ENCODE measurements around the gene APOBEC3A. TPM values are rescaled to one million over a fixed set of nuclear protein-coding genes. Genes with fewer than 3 reads are reported as not detected.
"Not testable (repeated sequence)": the region's sequence is repeated elsewhere in the genome, so short reads cannot be mapped to it uniquely, and the experiment has no call there.

Gene APOBEC3A
- polyA plus RNA-seq, 1 donor: 0.07 TPM

DNA sequence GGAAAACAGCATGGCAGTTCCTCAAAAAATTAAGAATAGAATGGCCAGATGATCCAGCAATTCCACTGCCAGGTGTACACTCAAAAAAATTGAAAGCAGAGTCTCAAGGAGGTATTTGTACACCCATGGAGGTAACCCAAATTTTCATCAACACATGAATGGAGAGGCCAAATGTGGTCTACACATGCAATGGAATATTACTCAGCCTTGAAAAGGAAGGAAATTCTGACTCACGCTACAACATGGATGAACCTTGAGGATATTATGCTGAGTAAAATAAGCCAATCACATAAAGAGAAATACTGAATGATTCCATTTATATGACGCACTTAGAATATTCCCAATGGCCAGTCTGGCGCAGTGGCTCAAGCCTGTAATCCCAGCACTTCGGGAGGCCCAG lies 19.9 kb downstream of the APOBEC3A start:
- not testable (repeated sequence) for H3K9me3 ChIP-seq (ENCODE audit: control insufficient read depth, low read depth, low read length); H3K4me1 ChIP-seq (ENCODE audit: control insufficient read depth, insufficient read depth, low read length); H3K27me3 ChIP-seq (ENCODE audit: control insufficient read depth, insufficient read depth, low read length); H3K36me3 ChIP-seq (ENCODE audit: control insufficient read depth, insufficient read depth, low read length); DNase-seq; H3K27ac ChIP-seq (ENCODE audit: low read length); H3K4me3 ChIP-seq (ENCODE audit: low read length)
- WGBS (ENCODE audit: insufficient coverage, low lambda C conversion rate): no CpG with 5 or more reads among the region's 4 CpGs

DNA sequence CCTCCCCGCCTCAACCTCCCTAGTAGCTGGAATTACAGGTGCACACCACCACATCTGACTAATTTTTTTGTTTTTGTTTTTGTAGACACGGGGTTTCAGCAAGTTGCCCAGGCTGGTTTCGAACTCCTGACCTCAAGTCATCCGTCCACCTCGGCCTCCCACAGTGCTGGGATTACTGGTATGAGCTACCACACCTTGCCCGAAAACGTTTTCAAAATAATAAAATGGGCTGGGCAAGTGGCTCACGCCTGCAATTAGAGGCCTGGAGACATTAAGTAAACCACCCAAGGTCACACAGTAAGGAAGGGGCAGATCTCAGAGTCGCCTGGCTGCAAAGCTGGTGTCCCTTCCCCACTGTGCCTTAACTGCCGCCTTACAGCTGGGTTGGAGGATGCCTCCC lies 23.2 kb downstream of the APOBEC3A start:
- H3K36me3 ChIP-seq (ENCODE audit: control insufficient read depth, insufficient read depth, low read length); H3K27me3 ChIP-seq (ENCODE audit: control insufficient read depth, insufficient read depth, low read length); H3K27ac ChIP-seq (ENCODE audit: low read length); H3K4me3 ChIP-seq (ENCODE audit: low read length); H3K9me3 ChIP-seq (ENCODE audit: control insufficient read depth, low read depth, low read length); H3K4me1 ChIP-seq (ENCODE audit: control insufficient read depth, insufficient read depth, low read length); DNase-seq: not testable (repeated sequence)
- no CpG with 5 or more reads among the region's 10 CpGs for WGBS (ENCODE audit: insufficient coverage, low lambda C conversion rate)

DNA sequence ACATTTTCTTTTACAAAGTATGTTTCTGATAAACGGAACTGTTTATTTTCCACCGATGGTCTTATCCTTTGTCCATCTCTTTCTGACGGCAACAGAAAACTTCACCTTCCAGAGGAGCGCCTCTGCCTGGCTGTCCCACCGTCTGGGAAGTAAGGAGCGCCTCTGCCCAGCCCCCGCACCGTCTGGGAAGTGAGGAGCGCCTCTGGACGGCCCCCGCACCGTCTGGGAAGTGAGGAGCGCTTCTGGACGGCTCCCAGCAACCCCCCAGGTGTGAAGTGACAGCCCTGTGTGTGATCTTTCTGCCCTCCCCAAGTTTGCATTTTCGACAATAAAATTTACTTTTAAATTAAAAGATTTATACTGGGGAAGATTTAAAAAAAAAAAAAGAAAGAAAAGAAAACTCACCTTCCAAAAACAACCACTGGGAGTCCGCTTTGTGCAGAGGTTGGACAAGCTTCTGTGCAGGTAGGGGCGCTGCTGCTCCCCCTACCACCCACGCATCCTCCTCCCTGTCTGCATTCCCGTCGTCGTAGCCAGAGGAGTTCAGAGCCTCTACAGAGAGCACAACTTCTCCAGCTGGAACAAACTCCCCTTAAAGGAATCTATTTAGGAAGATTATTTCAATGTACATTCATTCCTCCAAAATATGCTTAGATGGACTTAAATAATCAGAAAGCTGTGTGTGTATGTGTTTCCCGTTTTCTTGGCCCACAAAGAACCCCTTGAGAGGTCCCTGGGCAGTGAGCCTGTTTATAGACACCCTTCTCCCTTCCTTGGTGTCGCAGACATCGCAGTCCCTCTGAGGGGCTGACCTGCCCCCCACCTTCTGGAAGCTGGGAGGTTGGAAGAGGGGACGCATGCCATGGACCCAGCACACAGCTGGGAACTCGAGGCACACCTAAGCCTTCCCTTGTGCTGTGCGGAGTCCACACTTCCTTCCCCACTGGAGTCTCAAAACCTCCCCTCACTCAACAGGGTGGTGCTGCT lies 23.9 kb downstream of the APOBEC3A start:
- Histone ChIP-seq H3K27ac (ENCODE audit: low read length) (peak overlapping the region; percentile 68), H3K4me3 (ENCODE audit: low read length) (peak overlapping the region; percentile 37), H3K4me1 (ENCODE audit: control insufficient read depth, insufficient read depth, low read length) (peaks cover 7% of the 10 kb centered on the region), H3K9me3 (ENCODE audit: control insufficient read depth, low read depth, low read length) (peaks cover 2% of the 10 kb centered on the region), H3K36me3 (ENCODE audit: control insufficient read depth, insufficient read depth, low read length) (no peaks in the 10 kb centered on the region), H3K27me3 (ENCODE audit: control insufficient read depth, insufficient read depth, low read length) (no peaks in the 10 kb centered on the region)
- DNase-seq: peak; percentile 31 to 36
- no CpG with 5 or more reads among the region's 27 CpGs for WGBS (ENCODE audit: insufficient coverage, low lambda C conversion rate)

DNA sequence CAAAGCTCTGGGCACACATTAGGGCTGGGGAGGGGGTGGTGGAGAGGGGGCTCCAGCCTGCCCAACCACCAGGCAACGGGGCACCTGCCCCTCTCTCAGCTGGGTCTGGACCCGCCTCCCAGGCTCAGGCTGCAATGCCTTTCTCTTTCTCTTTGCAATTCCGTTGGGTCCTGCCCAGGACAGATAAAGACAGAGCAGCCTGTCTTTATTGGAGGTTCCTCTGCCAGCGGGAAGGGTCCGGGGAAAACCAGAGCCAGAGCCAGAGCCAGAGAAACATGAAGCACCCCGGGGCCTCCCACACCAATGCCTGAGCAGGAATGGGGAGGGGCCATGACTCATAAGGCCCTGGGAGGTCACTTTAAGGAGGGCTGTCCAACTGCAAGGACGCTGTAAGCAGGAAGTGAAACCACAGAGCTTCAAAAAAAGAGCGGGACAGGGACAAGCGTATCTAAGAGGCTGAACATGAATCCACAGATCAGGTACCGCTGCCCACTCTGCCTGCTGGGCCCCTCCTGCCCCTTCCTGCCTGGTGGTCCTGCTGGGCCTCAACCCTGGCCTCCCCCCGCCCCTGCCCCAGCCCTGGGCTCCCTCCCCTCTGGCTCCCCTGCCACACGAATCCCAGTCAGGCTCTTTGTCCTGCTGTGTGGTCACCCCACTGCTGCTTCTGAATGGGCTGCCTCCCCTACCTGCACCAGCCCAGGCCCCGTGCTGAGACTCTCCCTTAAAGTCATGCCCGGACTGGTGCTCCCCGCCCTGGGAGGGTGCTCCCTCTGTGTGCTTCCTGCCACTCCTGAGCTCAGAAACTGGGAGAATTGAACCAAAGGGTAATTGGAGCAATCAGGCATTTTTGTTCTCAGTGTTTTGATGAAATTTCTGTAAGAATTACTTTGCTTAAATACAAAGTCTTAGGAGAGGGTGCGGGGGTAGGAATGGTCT lies 24.9 kb downstream of the APOBEC3A start, which contains the start of gene APOBEC3B:
Gene APOBEC3B, plus strand, starts transcription at position 356 of the 936 bp plus-strand sequence. Its CDS starts 107 bp downstream, at position 463.
- WGBS (ENCODE audit: insufficient coverage, low lambda C conversion rate): no CpG with 5 or more reads among the region's 16 CpGs
- Histone ChIP-seq H3K36me3 (ENCODE audit: control insufficient read depth, insufficient read depth, low read length) (no peaks in the 10 kb centered on the region), H3K27me3 (ENCODE audit: control insufficient read depth, insufficient read depth, low read length) (no peaks in the 10 kb centered on the region), H3K4me3 (ENCODE audit: low read length) (peak within 1 kb of the TSS; percentile 37), H3K9me3 (ENCODE audit: control insufficient read depth, low read depth, low read length) (peaks cover 2% of the 10 kb centered on the region), H3K27ac (ENCODE audit: low read length) (peak within 1 kb of the TSS; percentile 68), H3K4me1 (ENCODE audit: control insufficient read depth, insufficient read depth, low read length) (peaks cover 7% of the 10 kb centered on the region)
- DNase-seq: peak; percentile 85 to 88

DNA sequence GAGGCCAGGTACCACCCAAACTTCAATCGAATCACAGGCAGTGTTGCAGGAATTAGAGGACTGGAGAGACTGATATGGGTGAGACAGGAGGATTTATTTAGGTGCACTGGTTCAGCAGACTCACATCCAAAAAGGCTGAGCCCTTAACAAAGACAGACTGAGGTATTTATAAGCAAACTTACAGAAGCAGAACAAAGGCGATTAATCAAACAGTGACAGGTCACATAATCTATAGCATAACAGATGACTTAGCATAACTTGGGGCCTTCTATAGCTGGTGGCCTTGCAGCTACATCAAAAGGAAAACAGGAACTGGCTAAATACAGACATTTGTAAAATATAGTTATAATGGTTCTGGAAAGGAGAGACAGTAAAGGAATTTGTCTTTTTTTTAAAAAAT lies 26.8 kb downstream of the APOBEC3A start:
- Histone ChIP-seq H3K4me3 (ENCODE audit: low read length) (no peak overlapping the region), H3K36me3 (ENCODE audit: control insufficient read depth, insufficient read depth, low read length) (no peaks in the 10 kb centered on the region), H3K27ac (ENCODE audit: low read length) (peak overlapping the region; percentile 15), H3K4me1 (ENCODE audit: control insufficient read depth, insufficient read depth, low read length) (peaks cover 7% of the 10 kb centered on the region), H3K27me3 (ENCODE audit: control insufficient read depth, insufficient read depth, low read length) (no peaks in the 10 kb centered on the region), H3K9me3 (ENCODE audit: control insufficient read depth, low read depth, low read length) (peaks cover 2% of the 10 kb centered on the region)
- WGBS (ENCODE audit: insufficient coverage, low lambda C conversion rate): no CpG with 5 or more reads among the region's 2 CpGs
- DNase-seq: no peak

DNA sequence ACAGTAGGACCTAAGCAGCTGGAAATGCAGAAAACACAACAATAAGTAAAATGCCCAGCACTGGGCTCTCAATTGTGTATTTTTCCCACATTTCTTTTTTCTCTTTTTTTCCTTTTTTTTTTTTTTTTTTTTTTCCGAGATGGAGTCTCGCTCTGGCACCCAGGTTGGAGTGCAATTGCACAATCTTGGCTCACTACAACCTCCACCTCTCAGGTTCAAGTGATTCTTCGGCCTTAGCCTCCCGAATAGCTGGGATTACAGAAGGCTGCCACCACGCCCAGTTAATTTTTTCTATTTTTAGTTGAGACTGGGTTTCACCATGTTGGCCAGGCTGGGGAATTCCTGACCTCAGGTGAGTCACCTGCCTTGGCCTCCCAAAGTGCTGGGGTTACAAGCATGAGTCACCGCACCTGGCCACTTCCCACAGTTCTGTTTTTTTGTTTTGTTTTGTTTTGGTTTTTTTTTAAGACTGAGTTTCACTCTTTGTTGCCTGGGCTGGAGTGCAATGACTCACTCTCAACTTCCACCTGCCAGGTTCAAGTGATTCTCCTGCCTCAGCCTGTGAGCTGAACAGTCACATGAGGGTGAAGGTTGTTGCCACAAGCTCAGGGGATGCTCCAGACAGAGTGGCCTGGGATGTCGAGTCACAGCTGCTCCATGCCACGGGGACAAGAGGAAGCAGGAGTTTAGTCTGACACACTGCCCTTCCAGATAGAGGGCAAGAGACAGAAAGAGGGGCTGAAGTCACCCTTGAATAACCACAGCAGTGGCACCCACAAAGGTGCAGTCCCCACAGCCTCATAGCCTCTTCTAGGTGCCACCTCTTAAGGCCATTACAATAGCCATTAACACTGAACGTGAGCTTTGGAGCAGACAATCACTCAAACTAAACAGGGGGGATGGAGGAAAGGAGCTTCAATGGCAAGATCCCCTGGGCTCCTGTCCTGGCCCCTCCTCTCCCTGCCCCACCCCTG lies 27.7 kb downstream of the APOBEC3A start:
- not testable (repeated sequence) for H3K9me3 ChIP-seq (ENCODE audit: control insufficient read depth, low read depth, low read length); H3K27me3 ChIP-seq (ENCODE audit: control insufficient read depth, insufficient read depth, low read length); H3K36me3 ChIP-seq (ENCODE audit: control insufficient read depth, insufficient read depth, low read length); H3K4me1 ChIP-seq (ENCODE audit: control insufficient read depth, insufficient read depth, low read length); H3K4me3 ChIP-seq (ENCODE audit: low read length)
- no CpG with 5 or more reads among the region's 9 CpGs for WGBS (ENCODE audit: insufficient coverage, low lambda C conversion rate)
- peak; percentile 27 to 42 for DNase-seq
- H3K27ac ChIP-seq (ENCODE audit: low read length): peak overlapping the region; percentile 15

DNA sequence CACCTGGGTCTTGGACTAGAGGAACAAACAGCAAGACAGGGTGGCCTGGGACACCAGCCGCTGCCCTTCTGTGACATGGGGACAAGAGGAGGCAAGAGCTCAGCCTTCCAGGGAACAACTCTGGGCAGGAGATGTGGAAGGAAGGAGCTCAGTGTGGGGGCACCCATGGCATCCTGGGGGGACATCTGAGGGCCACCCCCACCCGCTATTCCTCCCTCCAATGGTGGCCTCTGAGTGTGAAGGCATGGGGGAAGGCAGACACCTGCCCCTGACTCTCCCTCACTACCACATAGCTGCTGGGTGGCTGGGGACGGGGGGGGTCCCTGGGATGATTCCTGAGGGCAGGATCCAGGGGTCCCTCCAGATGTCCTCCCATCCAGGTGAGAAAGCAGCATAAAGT lies 29.2 kb downstream of the APOBEC3A start:
- no peaks in the 10 kb centered on the region for H3K36me3 ChIP-seq (ENCODE audit: control insufficient read depth, insufficient read depth, low read length)
- DNase-seq: no peak
- no CpG with 5 or more reads among the region's 3 CpGs for WGBS (ENCODE audit: insufficient coverage, low lambda C conversion rate)

DNA sequence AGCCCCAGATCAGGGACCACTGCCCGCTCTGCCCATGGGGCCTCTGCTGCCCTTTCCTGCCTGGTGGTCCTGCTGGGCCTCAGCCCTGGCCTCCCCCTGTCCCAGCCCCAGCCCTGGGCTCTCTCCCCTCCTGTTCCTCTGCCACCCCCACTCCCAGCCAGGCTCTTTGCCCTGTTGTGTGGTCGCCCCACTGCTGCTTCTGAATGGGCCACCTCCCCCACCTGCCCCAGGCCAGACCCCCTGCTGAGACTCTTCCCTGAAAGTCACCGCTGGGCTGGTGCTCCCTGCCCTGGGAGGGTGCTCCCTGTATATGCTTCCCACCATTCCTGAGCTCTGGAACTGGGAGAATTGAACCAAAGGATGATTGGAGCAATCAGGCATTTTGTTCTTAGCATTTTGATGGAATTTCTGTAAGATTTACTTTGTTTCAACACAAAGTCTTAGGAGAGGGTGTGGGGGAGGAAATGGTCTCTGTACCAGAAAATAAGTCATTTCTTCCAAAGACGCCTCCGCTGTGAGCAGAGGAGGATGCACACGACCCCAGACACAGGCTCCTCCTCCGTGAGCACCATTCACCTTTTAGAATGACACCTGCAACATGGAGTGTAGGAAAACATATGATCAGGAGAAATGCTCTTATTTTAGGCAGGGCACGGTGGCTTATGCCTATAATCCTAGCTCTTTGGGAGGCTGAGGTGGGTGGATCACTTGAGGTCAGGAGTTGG lies 29.9 kb downstream of the APOBEC3A start:
- H3K9me3 ChIP-seq (ENCODE audit: control insufficient read depth, low read depth, low read length): peaks cover 2% of the 10 kb centered on the region
- H3K36me3 ChIP-seq (ENCODE audit: control insufficient read depth, insufficient read depth, low read length): no peaks in the 10 kb centered on the region
- no peak for DNase-seq
- H3K4me1 ChIP-seq (ENCODE audit: control insufficient read depth, insufficient read depth, low read length): peaks cover 3% of the 10 kb centered on the region
- H3K4me3 ChIP-seq (ENCODE audit: low read length): no peak overlapping the region
- WGBS (ENCODE audit: insufficient coverage, low lambda C conversion rate): no CpG with 5 or more reads among the region's 8 CpGs
- no peaks in the 10 kb centered on the region for H3K27me3 ChIP-seq (ENCODE audit: control insufficient read depth, insufficient read depth, low read length)
- no peak overlapping the region for H3K27ac ChIP-seq (ENCODE audit: low read length)

More for the DNA sequence above, 29.2 kb downstream of the APOBEC3A start:
- H3K9me3 ChIP-seq (ENCODE audit: control insufficient read depth, low read depth, low read length): peaks cover 2% of the 10 kb centered on the region
- no peaks in the 10 kb centered on the region for H3K27me3 ChIP-seq (ENCODE audit: control insufficient read depth, insufficient read depth, low read length)
- no peak overlapping the region for H3K27ac ChIP-seq (ENCODE audit: low read length)
- H3K4me3 ChIP-seq (ENCODE audit: low read length): no peak overlapping the region
- H3K4me1 ChIP-seq (ENCODE audit: control insufficient read depth, insufficient read depth, low read length): peaks cover 4% of the 10 kb centered on the region

DNA sequence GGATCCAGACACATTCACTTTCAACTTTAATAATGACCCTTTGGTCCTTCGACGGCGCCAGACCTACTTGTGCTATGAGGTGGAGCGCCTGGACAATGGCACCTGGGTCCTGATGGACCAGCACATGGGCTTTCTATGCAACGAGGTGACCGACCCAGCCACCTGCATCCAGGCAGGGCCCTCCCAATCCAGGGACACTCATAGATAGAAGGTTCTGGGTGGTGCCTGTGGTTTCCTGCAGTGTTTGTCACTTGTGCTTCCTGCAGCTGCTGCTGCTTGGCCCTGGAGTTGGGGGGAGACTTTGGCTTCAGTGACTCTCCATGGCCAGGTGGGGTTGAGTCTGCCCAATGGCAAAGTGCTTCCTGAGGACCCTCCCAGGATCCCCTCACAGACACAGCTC lies 32.1 kb downstream of the APOBEC3A start:
- H3K4me1 ChIP-seq (ENCODE audit: control insufficient read depth, insufficient read depth, low read length): no peaks in the 10 kb centered on the region
- no CpG with 5 or more reads among the region's 6 CpGs for WGBS (ENCODE audit: insufficient coverage, low lambda C conversion rate)
- H3K4me3 ChIP-seq (ENCODE audit: low read length): no peak overlapping the region
- H3K36me3 ChIP-seq (ENCODE audit: control insufficient read depth, insufficient read depth, low read length): no peaks in the 10 kb centered on the region
- H3K27ac ChIP-seq (ENCODE audit: low read length): no peak overlapping the region
- H3K27me3 ChIP-seq (ENCODE audit: control insufficient read depth, insufficient read depth, low read length): no peaks in the 10 kb centered on the region
- H3K9me3 ChIP-seq (ENCODE audit: control insufficient read depth, low read depth, low read length): no peaks in the 10 kb centered on the region
- no peak for DNase-seq

Data from large intestine (tissue), 3 donors.